IMR-90 (cell line): Measurements from ENCODE around the gene PRKN. TPM values are rescaled to one million over a fixed set of nuclear protein-coding genes. Genes with fewer than 3 reads are reported as not detected.
A peak's percentile ranks its signal among the peaks of the same experiment; 100 is the strongest.

Experiments
- ATAC-seq: fragments of 200-7000 bp; cut with Tn5 transposase; 2 replicates; pipeline ENCODE4 v1.9.1; 2020; ENCODE audit warnings: low read depth, mild to moderate bottlenecking, moderate library complexity
- BruUV-seq: library from RNA; stranded (reverse); fragments of 400-500 nt; replicated peaks from 2 replicates; lab custom pipeline; 2021; lab: Mats Ljungman, UMichigan
- CTCF ChIA-PET: fragments of 300-600 bp; formaldehyde crosslinking; extraction: SDS; loops from one replicate; lab custom pipeline; 2021; ENCODE audit warnings: antibody characterized with exemption; lab: Yijun Ruan, JAX
- POLR2A ChIA-PET: fragments of 300-600 bp; sonication (Branson Sonifier 250); formaldehyde crosslinking; loops from one replicate; lab custom pipeline; 2022; ENCODE audit warnings: antibody characterized with exemption; ENCODE audit not compliant: unreplicated experiment; lab: Charles Lee
- DNase-seq: peaks from one replicate; pipeline ENCODE4 v3.0.0; 2013
- H2AFZ ChIP-seq: replicated peaks from 2 replicates; pipeline ENCODE3; 2013; ENCODE audit warnings: low read length, mild to moderate bottlenecking; ENCODE audit not compliant: poor library complexity
- H2AK5ac ChIP-seq: 2 replicates; pipeline ENCODE4 v1.6.1; 2013; ENCODE audit warnings: low read depth, low read length, inconsistent platforms
- H2AK9ac ChIP-seq: replicated peaks from 2 replicates; pipeline ENCODE3; 2013; ENCODE audit warnings: mild to moderate bottlenecking, low read depth, low read length, moderate library complexity; ENCODE audit not compliant: poor library complexity
- H2BK120ac ChIP-seq: 2 replicates; pipeline ENCODE4 v1.6.1; 2013; ENCODE audit warnings: low read depth, low read length, inconsistent platforms
- H2BK15ac ChIP-seq: 3 replicates; pipeline ENCODE4 v1.6.1; 2013; ENCODE audit warnings: low read depth, low read length, inconsistent platforms
- H2BK20ac ChIP-seq: 2 replicates; pipeline ENCODE4 v1.6.1; 2013; ENCODE audit warnings: low read depth, mild to moderate bottlenecking, inconsistent platforms, low read length, moderate library complexity
- H2BK5ac ChIP-seq: 2 replicates; pipeline ENCODE4 v1.6.1; 2013; ENCODE audit warnings: mild to moderate bottlenecking, low read depth, low read length, inconsistent platforms; ENCODE audit not compliant: poor library complexity, severe bottlenecking
- H3K14ac ChIP-seq: replicated peaks from 2 replicates; pipeline ENCODE4 v1.6.1; 2013; ENCODE audit warnings: low read depth, low read length, inconsistent platforms
- H3K18ac ChIP-seq: 2 replicates; pipeline ENCODE4 v1.6.1; 2013; ENCODE audit warnings: low read depth, low read length, control low read depth
- H3K23ac ChIP-seq: 2 replicates; pipeline ENCODE4 v1.6.1; 2013; ENCODE audit warnings: low read depth, low read length, inconsistent platforms
- H3K27ac ChIP-seq: 2 replicates; pipeline ENCODE4 v1.5.1; 2013; ENCODE audit warnings: mild to moderate bottlenecking, control low read depth, low read length; ENCODE audit not compliant: insufficient read depth
- H3K27me3 ChIP-seq: 2 replicates; pipeline ENCODE4 v1.6.1; 2013; ENCODE audit warnings: low read length; ENCODE audit not compliant: control insufficient read depth, insufficient read depth
- H3K36me3 ChIP-seq: 2 replicates; pipeline ENCODE4 v1.6.1; 2013; ENCODE audit warnings: low read length, mixed read lengths; ENCODE audit not compliant: control insufficient read depth, insufficient read depth
- H3K4ac ChIP-seq: 2 replicates; pipeline ENCODE4 v1.6.1; 2013; ENCODE audit warnings: low read depth, low read length, inconsistent platforms
- H3K4me1 ChIP-seq: 2 replicates; pipeline ENCODE4 v1.6.1; 2013; ENCODE audit warnings: low read length, mixed read lengths; ENCODE audit not compliant: control insufficient read depth, insufficient read depth
- H3K4me2 ChIP-seq: 2 replicates; pipeline ENCODE4 v1.6.1; 2013; ENCODE audit warnings: low read depth, mild to moderate bottlenecking, control low read depth, low read length, moderate library complexity
- H3K4me3 ChIP-seq: 2 replicates; pipeline ENCODE4 v1.5.1; 2013; ENCODE audit warnings: low read depth, mild to moderate bottlenecking, control low read depth, low read length, moderate library complexity; ENCODE audit not compliant: insufficient read depth
- H3K56ac ChIP-seq: 2 replicates; pipeline ENCODE4 v1.6.1; 2013; ENCODE audit warnings: low read length, inconsistent platforms; ENCODE audit not compliant: insufficient read depth; ENCODE audit errors: extremely low read depth
- H3K79me1 ChIP-seq, 2 experiments: 2 replicates each; pipeline ENCODE4 v1.6.1; 2013; ENCODE audit warnings: low read length in 2 of 2, inconsistent platforms in 1 of 2, low read depth in 1 of 2
- H3K9ac ChIP-seq: 2 replicates; pipeline ENCODE4 v1.6.1; 2013; ENCODE audit warnings: low read depth, low read length, control low read depth
- H3K9me1 ChIP-seq: 2 replicates; pipeline ENCODE4 v1.6.1; 2013; ENCODE audit warnings: low read length, inconsistent platforms; ENCODE audit not compliant: insufficient read depth
- H3K9me3 ChIP-seq: 2 replicates; pipeline ENCODE4 v1.6.1; 2013; ENCODE audit warnings: low read length; ENCODE audit not compliant: control insufficient read depth, insufficient read depth
- H4K20me1 ChIP-seq: 2 replicates; pipeline ENCODE4 v1.6.1; 2013; ENCODE audit warnings: low read length, inconsistent platforms; ENCODE audit not compliant: insufficient read depth
- H4K5ac ChIP-seq: 2 replicates; pipeline ENCODE4 v1.6.1; 2013; ENCODE audit warnings: mild to moderate bottlenecking, low read depth, low read length, control low read depth
- H4K8ac ChIP-seq, 2 experiments: 2 replicates each; pipeline ENCODE4 v1.6.1; 2013; ENCODE audit warnings: low read depth in 2 of 2, low read length in 2 of 2, control low read depth in 1 of 2, inconsistent platforms in 1 of 2
- H4K91ac ChIP-seq: 2 replicates; pipeline ENCODE4 v1.6.1; 2013; ENCODE audit warnings: low read depth, low read length, inconsistent platforms; ENCODE audit not compliant: insufficient read depth
- FOS ChIP-seq: fragments of 150-350 bp; IDR thresholded peaks from 2 replicates; pipeline ENCODE4 v1.6.1; 2016; ENCODE audit warnings: low read depth, low read length
- MAFK ChIP-seq: IDR thresholded peaks from 2 replicates; pipeline ENCODE4 v1.6.1; 2012; ENCODE audit warnings: low read depth, low read length, improper control_type of control experiment
- WGBS, 2 experiments: methylation state at CpG; one replicate each; pipeline versions ENCODE4 v1.1.5 to v1.1.7; 2013; ENCODE audit warnings: missing lambda C conversion rate in 2 of 2; ENCODE audit not compliant: insufficient read length in 1 of 2; ENCODE audit errors: extremely low coverage in 2 of 2; 5-methylcytosine and 5-hydroxymethylcytosine counted together
- dilution Hi-C: fragments of 300-500 bp; cut with HindIII; formaldehyde crosslinking; loops from one replicate; pipeline ENCODE4 v1.14.3; 2018; ENCODE audit warnings: low sequenced_read_pairs; ENCODE audit not compliant: unreplicated experiment
- in situ Hi-C: fragments of 300-500 bp; cut with MboI; formaldehyde crosslinking; loops from 3 replicates; pipeline ENCODE4 v1.14.3; 2019; ENCODE audit warnings: low sequenced_read_pairs, inconsistent platforms, mixed read lengths
- intact Hi-C: fragments of 100-400 bp; cut with micrococcal nuclease; formaldehyde crosslinking; loops from 2 replicates; pipeline ENCODE4 v1.10.0; 2022
- polyA plus RNA-seq, 3 experiments: library from polyadenylated mRNA; depleted of rRNA; stranded (reverse); fragments of >200 nt; gene quantifications; 2 replicates each; pipeline ENCODE4 v1.2.3, GENCODE V29; 2012; ENCODE audit warnings: low replicate concordance in 1 of 3
- total RNA-seq: library from RNA; depleted of rRNA; stranded (reverse); fragments of >200 nt; gene quantifications from 2 replicates; pipeline ENCODE4 v1.2.3, GENCODE V29; 2012

PRKN gene
- total and polyA plus RNA-seq, 2 of the 4 experiments (the other 2 are of a cell fraction) = 0.15 to 0.18 TPM

- Histone ChIP-seq H3K9me1 (no peaks in the 10 kb centered on the region), H3K9me3 (peaks cover 2% of the 10 kb centered on the region; the same call in 1 of the 2 replicates), H4K20me1 (no peaks in the 10 kb centered on the region), H3K4ac (no peak overlapping the region), H2AK5ac (no peak overlapping the region), H2BK20ac (no peak overlapping the region), H3K18ac (no peak overlapping the region), H3K79me1 (no peaks in the 10 kb centered on the region), H3K23ac (no peak overlapping the region), H4K5ac (no peak overlapping the region), H4K8ac (no peak overlapping the region), H2BK120ac (no peak overlapping the region), H2AFZ (no peak overlapping the region), H4K91ac (no peak overlapping the region), H3K36me3 (no peaks in the 10 kb centered on the region), H2AK9ac (no peak overlapping the region), H3K4me1 (no peaks in the 10 kb centered on the region), H3K4me3 (no peak overlapping the region), H3K4me2 (no peak overlapping the region), H2BK5ac (no peak overlapping the region), H3K27me3 (no peaks in the 10 kb centered on the region), H2BK15ac (no peak overlapping the region), H3K14ac (no peak overlapping the region), H3K56ac (no peak overlapping the region), H3K9ac (no peak overlapping the region), H3K27ac (no peak overlapping the region)
- TF ChIP-seq FOS (no peak), MAFK (peak; percentile 25; the same call in 1 of the 2 replicates)
- in situ Hi-C loops = no loop called here
- dilution Hi-C loops = no loop called here
- no peak for DNase-seq
- BruUV-seq = no TSS peak
- ATAC-seq = no peak
- 38% methylated on average over 2 of the region's 2 CpGs; no CpG with 5 or more reads in 1 of the 2 experiments for WGBS, 2 experiments
- intact Hi-C loops = no loop called here
- CTCF ChIA-PET = interaction anchor here (0.7 kb wide), 1 partner anchor 248 kb away, joined by 4 read pairs; no protein-coding TSS in a partner anchor
- POLR2A ChIA-PET = no interaction called here
Measured at GRCh38 chr6:162710936-162711335, 16.6 kb downstream of the PRKN start.
